ENCODE data around the gene AP1G2. TPM values are rescaled to one million over a fixed set of nuclear protein-coding genes. Genes with fewer than 3 reads are reported as not detected.
A peak's percentile ranks its signal among the peaks of the same experiment; 100 is the strongest.

The AP1G2 gene
- total RNA-seq, 1 donor from 2014 or later = 65.4 TPM

- Histone ChIP-seq H3K27me3 (no peaks in the 10 kb centered on the region), H4K20me1 (ENCODE audit: low read depth) (peaks cover 20% of the 10 kb centered on the region), H3K9me3 (ENCODE audit: low read depth) (no peaks in the 10 kb centered on the region), H3K9ac (no peak overlapping the region), H2AFZ (replicated peaks) (no peak overlapping the region), H3K4me3 (no peak overlapping the region), H3K27ac (no peak overlapping the region), H3K79me2 (ENCODE audit: low read depth) (peaks cover 38% of the 10 kb centered on the region), H3K36me3 (no peaks in the 10 kb centered on the region), H3K4me1 (peaks cover 55% of the 10 kb centered on the region), H3K4me2 (no peak overlapping the region), H3F3A (ENCODE audit: low read depth) (peaks cover 42% of the 10 kb centered on the region)
- Mint-ChIP-seq H3K27ac (no peak overlapping the region), H3K36me3 (peaks cover 3% of the 10 kb centered on the region), H3K9me3 (no peaks in the 10 kb centered on the region), H3K4me3 (no peak overlapping the region), H3K4me1 (peaks cover 9% of the 10 kb centered on the region), H3K27me3 (ENCODE audit: insufficient read depth, low read depth) (peaks cover 2% of the 10 kb centered on the region)
- DNase-seq (ENCODE audit: low spot score) = no peak
- no peak for TF ChIP-seq CTCF (IDR thresholded peaks at IDR 0.05)
- TF ChIP-seq EZH2 (IDR thresholded peaks at IDR 0.05) = no peak
- no peak for TF ChIP-seq EZH2phosphoT487 (IDR thresholded peaks at IDR 0.05)
Observed at GRCh38 chr14:23546450-23547035, 21.0 kb downstream of the AP1G2 start.

- no peak overlapping the region for H3K27ac Mint-ChIP-seq
- no peak overlapping the region for H3K27ac ChIP-seq
Observed at GRCh38 chr14:23545740-23546365, 21.7 kb downstream of the AP1G2 start.

GRCh38 chr14:23544511-23545447, 22.8 kb downstream of the AP1G2 start:
- Histone ChIP-seq H3K36me3 (no peaks in the 10 kb centered on the region), H3K27ac (no peak overlapping the region), H3F3A (ENCODE audit: low read depth) (peaks cover 43% of the 10 kb centered on the region), H3K4me2 (peak overlapping the region; percentile 76), H3K27me3 (no peaks in the 10 kb centered on the region), H3K9ac (no peak overlapping the region), H3K79me2 (ENCODE audit: low read depth) (peaks cover 28% of the 10 kb centered on the region), H4K20me1 (ENCODE audit: low read depth) (peaks cover 20% of the 10 kb centered on the region), H3K4me1 (peaks cover 49% of the 10 kb centered on the region), H3K4me3 (peak overlapping the region; percentile 34), H3K9me3 (ENCODE audit: low read depth) (no peaks in the 10 kb centered on the region), H2AFZ (replicated peaks) (no peak overlapping the region)
- peak; percentile 81 for DNase-seq (ENCODE audit: low spot score)
- H3K36me3 Mint-ChIP-seq = peaks cover 3% of the 10 kb centered on the region
- H3K4me3 Mint-ChIP-seq = no peak overlapping the region
- no peaks in the 10 kb centered on the region for H3K9me3 Mint-ChIP-seq
- H3K27me3 Mint-ChIP-seq (ENCODE audit: insufficient read depth, low read depth) = no peaks in the 10 kb centered on the region
- peak overlapping the region; percentile 0 for H3K27ac Mint-ChIP-seq
- TF ChIP-seq CTCF (IDR thresholded peaks at IDR 0.05) = no peak
- TF ChIP-seq EZH2phosphoT487 (IDR thresholded peaks at IDR 0.05) = no peak
- no peak for TF ChIP-seq EZH2 (IDR thresholded peaks at IDR 0.05)
- H3K4me1 Mint-ChIP-seq = peaks cover 12% of the 10 kb centered on the region

More at GRCh38 chr14:23545740-23546365, 21.7 kb downstream of the AP1G2 start:
- Histone ChIP-seq H2AFZ (replicated peaks) (no peak overlapping the region), H4K20me1 (ENCODE audit: low read depth) (peaks cover 20% of the 10 kb centered on the region), H3K79me2 (ENCODE audit: low read depth) (peaks cover 38% of the 10 kb centered on the region), H3K36me3 (no peaks in the 10 kb centered on the region), H3K4me2 (peak overlapping the region; percentile 76), H3K9ac (no peak overlapping the region), H3K4me3 (no peak overlapping the region), H3F3A (ENCODE audit: low read depth) (peaks cover 38% of the 10 kb centered on the region), H3K9me3 (ENCODE audit: low read depth) (no peaks in the 10 kb centered on the region), H3K4me1 (peaks cover 55% of the 10 kb centered on the region), H3K27me3 (no peaks in the 10 kb centered on the region)
- peaks cover 9% of the 10 kb centered on the region for H3K4me1 Mint-ChIP-seq
- no peaks in the 10 kb centered on the region for H3K9me3 Mint-ChIP-seq
- TF ChIP-seq EZH2 (IDR thresholded peaks at IDR 0.05) = no peak
- no peak for TF ChIP-seq CTCF (IDR thresholded peaks at IDR 0.05)
- TF ChIP-seq EZH2phosphoT487 (IDR thresholded peaks at IDR 0.05) = no peak
- H3K4me3 Mint-ChIP-seq = no peak overlapping the region
- H3K27me3 Mint-ChIP-seq (ENCODE audit: insufficient read depth, low read depth) = peaks cover under 1% of the 10 kb centered on the region
- H3K36me3 Mint-ChIP-seq = peaks cover 3% of the 10 kb centered on the region
- no peak for DNase-seq (ENCODE audit: low spot score)
